Erythroblast (primary cell): Measurements from ENCODE around the gene ATG10.

Experiments used
- GATA1 ChIP-seq: IDR thresholded peaks from 2 replicates; pipeline ENCODE4 v1.6.1; 2011; ENCODE audit warnings: low read depth, mild to moderate bottlenecking, control low read depth, low read length, moderate library complexity
- POLR2A ChIP-seq: IDR thresholded peaks from 2 replicates; pipeline ENCODE4 v1.6.1; 2011; ENCODE audit warnings: mild to moderate bottlenecking, low read length

GRCh38 chr5:82176115-82176814, 204.4 kb downstream of the ATG10 start:
- TF ChIP-seq POLR2A (no peak), GATA1 (no peak)
